K562 (cell line): ENCODE results near the gene ZC3H10. TPM values are rescaled to one million over a fixed set of nuclear protein-coding genes. Genes with fewer than 3 reads are reported as not detected.
A peak's percentile ranks its signal among the peaks of the same experiment; 100 is the strongest.

ENCODE experiments used
- BACH1 ChIP-seq: fragments of 200-800 bp; sonication (Bioruptor generic); IDR thresholded peaks from 2 replicates; pipeline ENCODE4 v1.6.1; 2016; ENCODE audit warnings: missing genetic modification characterization, missing compliant biosample characterization
- CBFA2T2 ChIP-seq: fragments of 450-650 bp; conservative IDR thresholded peaks from 2 replicates; pipeline ENCODE4 v1.6.1; 2017; ENCODE audit warnings: mild to moderate bottlenecking
- CC2D1A ChIP-seq: fragments of 450-650 bp; IDR thresholded peaks from 2 replicates; pipeline ENCODE4 v1.6.1; 2017; ENCODE audit warnings: mild to moderate bottlenecking
- CEBPB ChIP-seq: fragments of 450-650 bp; IDR thresholded peaks from 2 replicates; pipeline ENCODE4 v1.6.1; 2016; ENCODE audit warnings: missing genetic modification characterization, missing compliant biosample characterization
- HES1 ChIP-seq: fragments of 450-650 bp; IDR thresholded peaks from 2 replicates; pipeline ENCODE4 v1.6.1; 2016; ENCODE audit warnings: low read depth, mild to moderate bottlenecking, moderate library complexity
- ILF3 ChIP-seq: fragments of 450-650 bp; IDR thresholded peaks from 2 replicates; pipeline ENCODE4 v1.6.1; 2018; ENCODE audit warnings: antibody characterized with exemption, mild to moderate bottlenecking, moderate library complexity, borderline replicate concordance
- JUND ChIP-seq, 2 experiments: IDR thresholded peaks; 2 replicates in 1 of 2; 3 replicates in 1 of 2; pipeline ENCODE4 v1.6.1; 2011; ENCODE audit warnings: borderline replicate concordance in 2 of 2, low read depth in 2 of 2, low read length in 2 of 2, improper control_type of control experiment in 1 of 2, missing biosample characterization in 1 of 2, missing genetic modification characterization in 1 of 2, missing genetic modification reagents in 1 of 2
- KDM1A ChIP-seq, 2 experiments: fragments of 450-650 bp; IDR thresholded peaks; 2 replicates each; pipeline ENCODE4 v1.6.1; 2016; ENCODE audit warnings: mild to moderate bottlenecking in 2 of 2
- KLF16 ChIP-seq: IDR thresholded peaks from 2 replicates; pipeline ENCODE4 v1.6.1; 2016; ENCODE audit warnings: antibody characterized with exemption
- MITF ChIP-seq: IDR thresholded peaks from 2 replicates; pipeline ENCODE4 v1.6.1; 2014; ENCODE audit warnings: antibody characterized with exemption
- MLLT1 ChIP-seq, 2 experiments: fragments of 450-650 bp; IDR thresholded peaks; 2 replicates each; pipeline ENCODE4 v1.6.1; 2016
- MNT ChIP-seq, 2 experiments: fragments of 450-650 bp; conservative IDR thresholded peaks; 2 replicates each; pipeline ENCODE4 v1.6.1; 2017; ENCODE audit warnings: mild to moderate bottlenecking in 2 of 2, moderate library complexity in 2 of 2
- MTA2 ChIP-seq: fragments of 450-650 bp; IDR thresholded peaks from 2 replicates; pipeline ENCODE4 v1.6.1; 2016; ENCODE audit warnings: low read depth
- NFE2 ChIP-seq: IDR thresholded peaks from 2 replicates; pipeline ENCODE4 v1.6.1; 2014; ENCODE audit warnings: antibody characterized with exemption, low read depth
- NR2C1 ChIP-seq, 2 experiments: fragments of 450-650 bp; IDR thresholded peaks; 2 replicates each; pipeline ENCODE4 v1.6.1; 2017; ENCODE audit warnings: mild to moderate bottlenecking in 2 of 2, antibody characterized with exemption in 1 of 2, inconsistent platforms in 1 of 2, missing compliant biosample characterization in 1 of 2, missing genetic modification characterization in 1 of 2
- POLR2H ChIP-seq: IDR thresholded peaks from 2 replicates; pipeline ENCODE4 v1.6.1; 2016; ENCODE audit warnings: missing genetic modification characterization, low read depth, mild to moderate bottlenecking, control low read depth, missing compliant biosample characterization, moderate library complexity
- PYGO2 ChIP-seq: fragments of 450-650 bp; IDR thresholded peaks from 2 replicates; pipeline ENCODE4 v1.6.1; 2016; ENCODE audit warnings: mild to moderate bottlenecking, missing genetic modification characterization, moderate library complexity, missing compliant biosample characterization
- RAD51 ChIP-seq: fragments of 450-650 bp; IDR thresholded peaks from 2 replicates; pipeline ENCODE4 v1.7.1; 2016; ENCODE audit warnings: low read depth, mild to moderate bottlenecking, borderline replicate concordance
- SMAD1 ChIP-seq: fragments of 150-350 bp; IDR thresholded peaks from 2 replicates; pipeline ENCODE4 v1.6.1; 2014; ENCODE audit warnings: low read length, low read depth; ENCODE audit not compliant: partially characterized antibody
- SNAPC5 ChIP-seq: fragments of 250-450 bp; sonication (Bioruptor Pico); IDR thresholded peaks from 2 replicates; pipeline ENCODE4 v1.8.0; 2021; ENCODE audit warnings: moderate library complexity, mild to moderate bottlenecking, inconsistent platforms
- SOX6 ChIP-seq: fragments of 450-650 bp; IDR thresholded peaks from 2 replicates; pipeline ENCODE4 v1.6.1; 2014; ENCODE audit warnings: mild to moderate bottlenecking
- TEAD4 ChIP-seq, 2 experiments: sonication (generic) in 1 of 2; formaldehyde crosslinking in 1 of 2; IDR thresholded peaks; 2 replicates each; pipeline versions ENCODE4 v1.6.1 to v1.8.0; 2012 to 2022; ENCODE audit warnings: borderline replicate concordance in 1 of 2, inconsistent platforms in 1 of 2, low read length in 1 of 2, mild to moderate bottlenecking in 1 of 2, missing genetic modification reagents in 1 of 2
- TGIF2 ChIP-seq: sonication (generic); formaldehyde crosslinking; IDR thresholded peaks from 2 replicates; pipeline ENCODE4 v1.8.1; 2022; ENCODE audit warnings: mild to moderate bottlenecking, missing genetic modification reagents, moderate library complexity
- polyA plus RNA-seq, 8 experiments: library from polyadenylated mRNA; depleted of rRNA in 4 of 8; stranded (reverse) in 5 of 8; unstranded in 3 of 8; fragments of >200 nt; fragmentation: Nextera tagmentation in 2 of 8; fragmentation: Illumina TruSeq in 1 of 8; extraction: Ambion mirVana in 2 of 8; extraction: Trizol in 1 of 8; gene quantifications; 2 replicates each; pipeline versions ENCODE4 v1.2.1 to v1.2.3, GENCODE V29; 2011 to 2014; ENCODE audit warnings: inconsistent platforms in 1 of 8, missing spikeins in 1 of 8
- total RNA-seq, 7 experiments: library from RNA; depleted of rRNA in 6 of 7; stranded (reverse); fragments of >200 nt in 6 of 7; fragmentation: Illumina TruSeq in 2 of 7; extraction: Trizol in 2 of 7; gene quantifications; 2 replicates each; pipeline versions ENCODE4 v1.2.1 to v1.2.3, GENCODE V29; 2011 to 2021; ENCODE audit warnings: low replicate concordance in 1 of 7

Gene ZC3H10
- total and polyA plus RNA-seq, 9 of the 15 experiments (the other 6 are each of a cell fraction or from before 2014, with no cell fraction given), result 0.31 to 4.1 (median 1.6) TPM

GRCh38 chr12:56126732-56127239 lies 8.7 kb downstream of the ZC3H10 start (continued):
- TF ChIP-seq SMAD1 (peak; percentile 82), NFE2 (0 out of 2 replicates have a peak, but pooled peaks have one; percentile 16), ILF3 (0 out of 2 replicates have a peak, but pooled peaks have one; percentile 82), NR2C1 (IDR thresholded peaks at IDR 0.05) (no peak), NR2C1 (tag; IDR thresholded peaks at IDR 0.05) (peak; percentile 13; the same call in 1 of the 2 replicates), CBFA2T2 (peak; percentile 86), JUND (IDR thresholded peaks at IDR 0.05; ENCODE audit: borderline replicate concordance, low read depth, low read length) (peak; percentile 80), JUND (tag; IDR thresholded peaks at IDR 0.05; ENCODE audit: borderline replicate concordance, low read depth, low read length) (peak; percentile 74; the same call in 1 of the 3 replicates), MNT (conservative IDR thresholded peaks at IDR 0.05) (peak in 1 of 2 experiments; percentile 9; a peak in 1 of 4 replicates), PYGO2 (tag) (no peak), RAD51 (0 out of 2 replicates have a peak, but pooled peaks have one; percentile 8), MITF (no peak), CEBPB (tag) (peak; percentile 59), CC2D1A (peak; percentile 62), SNAPC5 (CRISPR knock-in tag) (no peak), POLR2H (peak; percentile 75), HES1 (peak; percentile 77), SOX6 (peak; percentile 90), KLF16 (peak; percentile 90), KDM1A (IDR thresholded peaks at IDR 0.05) (peak in 1 of 2 experiments; percentile 49; a peak in 2 of 4 replicates), MLLT1 (IDR thresholded peaks at IDR 0.05) (peak in 1 of 2 experiments; percentile 62; a peak in 2 of 4 replicates), TEAD4 (IDR thresholded peaks at IDR 0.05; ENCODE audit: low read length) (peak; percentile 95), TEAD4 (CRISPR knock-in tag; IDR thresholded peaks at IDR 0.05; ENCODE audit: borderline replicate concordance) (no peak), TGIF2 (CRISPR knock-in tag) (no peak), MTA2 (peak; percentile 81), BACH1 (tag) (0 out of 2 replicates have a peak, but pooled peaks have one; percentile 8)
